Measurements from ENCODE around the gene RBM42.
A peak's percentile ranks its signal among the peaks of the same experiment; 100 is the strongest.

DNA sequence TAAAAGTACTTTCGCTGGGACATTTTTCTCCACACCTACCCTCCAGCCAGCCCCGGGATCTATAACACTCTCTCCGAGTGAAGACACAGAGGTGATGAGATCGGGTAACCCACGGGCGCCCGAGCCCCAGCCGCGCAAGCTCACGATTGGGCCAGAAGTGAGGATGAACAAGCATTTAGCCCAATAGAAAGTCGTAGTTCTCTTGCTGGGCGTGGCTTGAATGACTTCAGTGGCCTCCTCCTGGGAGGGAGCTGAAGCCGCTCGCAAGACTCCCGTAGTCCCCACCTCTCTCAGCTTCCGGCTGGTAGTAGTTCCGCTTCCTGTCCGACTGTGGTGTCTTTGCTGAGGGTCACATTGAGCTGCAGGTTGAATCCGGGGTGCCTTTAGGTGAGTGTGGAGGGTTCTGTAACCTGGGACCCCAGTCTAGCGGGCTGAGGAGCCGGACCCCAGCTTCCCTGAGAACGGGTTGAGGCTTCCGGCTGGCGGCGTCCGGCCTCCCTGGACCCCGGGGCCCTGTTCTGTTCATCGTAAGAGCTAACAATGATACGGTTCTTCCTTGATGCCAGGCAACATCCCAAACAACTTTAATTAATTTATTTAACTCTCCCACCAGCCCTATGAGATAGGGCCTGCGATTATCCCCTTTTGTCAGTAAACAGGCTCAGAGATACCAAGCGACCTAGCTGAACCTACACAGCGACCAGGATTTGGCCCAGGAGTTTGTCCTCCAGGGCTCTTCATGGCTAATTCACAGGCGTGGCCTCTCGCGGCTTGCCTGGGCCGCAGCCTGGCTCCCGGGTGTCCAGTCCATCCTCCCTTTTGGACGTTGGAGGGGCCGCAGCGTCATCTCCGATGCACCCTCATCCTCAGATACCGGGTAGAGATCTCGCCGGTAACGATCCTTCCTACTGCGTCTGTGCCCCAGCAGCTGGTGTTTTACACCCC is 19.5 kb downstream of the RBM42 start, which contains the start of gene COX6B1:
- TF ChIP-seq, protein P1, sequence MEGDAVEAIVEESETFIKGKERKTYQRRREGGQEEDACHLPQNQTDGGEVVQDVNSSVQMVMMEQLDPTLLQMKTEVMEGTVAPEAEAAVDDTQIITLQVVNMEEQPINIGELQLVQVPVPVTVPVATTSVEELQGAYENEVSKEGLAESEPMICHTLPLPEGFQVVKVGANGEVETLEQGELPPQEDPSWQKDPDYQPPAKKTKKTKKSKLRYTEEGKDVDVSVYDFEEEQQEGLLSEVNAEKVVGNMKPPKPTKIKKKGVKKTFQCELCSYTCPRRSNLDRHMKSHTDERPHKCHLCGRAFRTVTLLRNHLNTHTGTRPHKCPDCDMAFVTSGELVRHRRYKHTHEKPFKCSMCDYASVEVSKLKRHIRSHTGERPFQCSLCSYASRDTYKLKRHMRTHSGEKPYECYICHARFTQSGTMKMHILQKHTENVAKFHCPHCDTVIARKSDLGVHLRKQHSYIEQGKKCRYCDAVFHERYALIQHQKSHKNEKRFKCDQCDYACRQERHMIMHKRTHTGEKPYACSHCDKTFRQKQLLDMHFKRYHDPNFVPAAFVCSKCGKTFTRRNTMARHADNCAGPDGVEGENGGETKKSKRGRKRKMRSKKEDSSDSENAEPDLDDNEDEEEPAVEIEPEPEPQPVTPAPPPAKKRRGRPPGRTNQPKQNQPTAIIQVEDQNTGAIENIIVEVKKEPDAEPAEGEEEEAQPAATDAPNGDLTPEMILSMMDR (IDR thresholded peaks at IDR 0.05): no peak
- peak in 1 of 4 donors; percentile 19 for TF ChIP-seq POLR2A (IDR thresholded peaks at IDR 0.05)

All from stomach (tissue), 4 donors.